ENCODE data around the gene SUPT20HL2.
"Not testable (repeated sequence)": the region's sequence is repeated elsewhere in the genome, so short reads cannot be mapped to it uniquely, and the experiment has no call there.

Gene SUPT20HL2

GRCh38 chrX:24314019-24314635, at the start of gene SUPT20HL2:
Gene SUPT20HL2 (minus strand): TSS chrX:24314069. CDS start chrX:24313315, 754 bp downstream.
- no peak for DNase-seq (ENCODE audit: low spot score)

- not testable (repeated sequence) for DNase-seq (ENCODE audit: low spot score)
Observed at GRCh38 chrX:24362089-24362745, 48.3 kb upstream of the SUPT20HL2 start.

- DNase-seq (ENCODE audit: low spot score) = no peak
Observed at GRCh38 chrX:24360272-24360671, 46.4 kb upstream of the SUPT20HL2 start, which contains the start of gene SUPT20HL1. Gene SUPT20HL1 (plus strand): TSS chrX:24360639. CDS start chrX:24362761, 2,122 bp downstream.

- no peak for DNase-seq (ENCODE audit: low spot score)
Observed at GRCh38 chrX:24357106-24357505, 43.2 kb upstream of the SUPT20HL2 start.

- no peak for DNase-seq (ENCODE audit: low spot score)
Observed at GRCh38 chrX:24355095-24355494, 41.2 kb upstream of the SUPT20HL2 start.

GRCh38 chrX:24350217-24350616, 36.3 kb upstream of the SUPT20HL2 start:
- no peak for DNase-seq (ENCODE audit: low spot score)

- no peak for DNase-seq (ENCODE audit: low spot score)
Observed at GRCh38 chrX:24347881-24348280, 34.0 kb upstream of the SUPT20HL2 start.

- DNase-seq (ENCODE audit: low spot score) = no peak
Observed at GRCh38 chrX:24343719-24344118, 29.9 kb upstream of the SUPT20HL2 start.

- DNase-seq (ENCODE audit: low spot score) = no peak
Observed at GRCh38 chrX:24341795-24342194, 27.9 kb upstream of the SUPT20HL2 start.

- no peak for DNase-seq (ENCODE audit: low spot score)
Observed at GRCh38 chrX:24340501-24340900, 26.6 kb upstream of the SUPT20HL2 start.

GRCh38 chrX:24339911-24340310, 26.0 kb upstream of the SUPT20HL2 start:
- DNase-seq (ENCODE audit: low spot score) = no peak

- no peak for DNase-seq (ENCODE audit: low spot score)
Observed at GRCh38 chrX:24335871-24336270, 22.0 kb upstream of the SUPT20HL2 start.

GRCh38 chrX:24334461-24334860, 20.6 kb upstream of the SUPT20HL2 start:
- DNase-seq (ENCODE audit: low spot score) = no peak

GRCh38 chrX:24333371-24333770, 19.5 kb upstream of the SUPT20HL2 start:
- DNase-seq (ENCODE audit: low spot score) = no peak

- DNase-seq (ENCODE audit: low spot score) = no peak
Observed at GRCh38 chrX:24332878-24333277, 19.0 kb upstream of the SUPT20HL2 start.

- DNase-seq (ENCODE audit: low spot score) = no peak
Observed at GRCh38 chrX:24325231-24325630, 11.4 kb upstream of the SUPT20HL2 start.

- DNase-seq (ENCODE audit: low spot score) = no peak
Observed at GRCh38 chrX:24321741-24322395, 8.0 kb upstream of the SUPT20HL2 start.

GRCh38 chrX:24317567-24317966, 3.7 kb upstream of the SUPT20HL2 start:
- DNase-seq (ENCODE audit: low spot score) = no peak

GRCh38 chrX:24316111-24316510, 2.2 kb upstream of the SUPT20HL2 start:
- DNase-seq (ENCODE audit: low spot score) = no peak

- not testable (repeated sequence) for DNase-seq (ENCODE audit: low spot score)
Observed at GRCh38 chrX:24312249-24312607, 1.6 kb downstream of the SUPT20HL2 start.

GRCh38 chrX:24311507-24312248, 2.2 kb downstream of the SUPT20HL2 start:
- not testable (repeated sequence) for DNase-seq (ENCODE audit: low spot score)

- not testable (repeated sequence) for DNase-seq (ENCODE audit: low spot score)
Observed at GRCh38 chrX:24310916-24311315, 3.0 kb downstream of the SUPT20HL2 start.
